Measurements from ENCODE around the gene TTLL8. TPM values are rescaled to one million over a fixed set of nuclear protein-coding genes. Genes with fewer than 3 reads are reported as not detected.

The TTLL8 gene
- total RNA-seq, 1 experiment from 2014 or later: not detected

- Histone ChIP-seq H4K91ac (ENCODE audit: insufficient read length, low read depth, low read length) (no peak overlapping the region), H3K4ac (ENCODE audit: low read depth, low read length) (no peak overlapping the region), H3K79me1 (ENCODE audit: insufficient read depth, low read depth, low read length, poor library complexity, severe bottlenecking) (no peaks in the 10 kb centered on the region), H3K79me2 (ENCODE audit: insufficient read depth, low read length) (no peaks in the 10 kb centered on the region), H3K9ac (ENCODE audit: extremely low read depth, insufficient read length, low read length) (no peak overlapping the region), H2BK5ac (ENCODE audit: insufficient read length, low read length) (no peak overlapping the region), H3K18ac (ENCODE audit: insufficient read length, low read depth, low read length) (no peak overlapping the region), H2AK5ac (ENCODE audit: insufficient read length, low read length) (no peak overlapping the region), H3K4me1 (ENCODE audit: insufficient read depth, low read length) (no peaks in the 10 kb centered on the region), H3T11ph (ENCODE audit: low read length) (no peak overlapping the region), H4K8ac (replicated peaks; ENCODE audit: insufficient read length, low read depth, low read length) (no peak overlapping the region), H2AFZ (ENCODE audit: low read length) (no peak overlapping the region), H3K23ac (ENCODE audit: insufficient read length, low read depth, low read length) (no peak overlapping the region), H4K20me1 (ENCODE audit: control insufficient read depth, insufficient read depth, insufficient read length) (no peaks in the 10 kb centered on the region), H3K9me3 (ENCODE audit: control insufficient read depth, low read depth, low read length) (no peaks in the 10 kb centered on the region), H2BK120ac (ENCODE audit: low read depth, low read length, poor library complexity, severe bottlenecking) (no peak overlapping the region), H4K5ac (ENCODE audit: insufficient read length, low read depth, low read length) (no peak overlapping the region), H3K23me2 (ENCODE audit: insufficient read length, low read depth, low read length, poor library complexity, severe bottlenecking) (no peaks in the 10 kb centered on the region), H3K27me3 (ENCODE audit: insufficient read depth, low read length) (no peaks in the 10 kb centered on the region; the same call in 1 of the 2 replicates), H3K56ac (ENCODE audit: insufficient read length, low read depth, low read length) (no peak overlapping the region), H2BK12ac (ENCODE audit: insufficient read length, low read depth, low read length) (no peak overlapping the region), H3K14ac (ENCODE audit: insufficient read depth, low read length) (no peak overlapping the region), H2BK15ac (ENCODE audit: low read depth, low read length) (no peak overlapping the region), H3K27ac (ENCODE audit: insufficient read length, low read depth, low read length) (no peak overlapping the region), H2BK20ac (ENCODE audit: low read depth, low read length, poor library complexity, severe bottlenecking) (no peak overlapping the region), H3K4me2 (ENCODE audit: insufficient read depth, insufficient read length, low read length) (no peak overlapping the region)
- no peak for DNase-seq
- no peaks in the 10 kb centered on the region; a peak in 1 of 5 replicates for H3K9me3 Mint-ChIP-seq
- no CpG with 5 or more reads among the region's 3 CpGs for WGBS (ENCODE audit: extremely low coverage, insufficient read length, low lambda C conversion rate)
- no peaks in the 10 kb centered on the region for H3K36me3 Mint-ChIP-seq (ENCODE audit: insufficient read depth in 1 of 3, low read depth in 3 of 3)
- H3K27me3 Mint-ChIP-seq (ENCODE audit: low read depth): peaks cover 13% of the 10 kb centered on the region
- TF ChIP-seq CTCF (conservative IDR thresholded peaks at IDR 0.05): no peak
- no peak overlapping the region for H3K27ac Mint-ChIP-seq
- H3K4me1 Mint-ChIP-seq: peaks cover 13 to 30% of the 10 kb centered on the region in 2 experiments; a peak in 3 of 4 replicates
- H3K4me3 Mint-ChIP-seq: no peak overlapping the region
These were observed 51.0 kb downstream of the TTLL8 start for GRCh38 chr22:50007057-50007511.
